GM18861 (cell line): ENCODE measurements around the gene TP53TG5.

ENCODE experiments used
- ATAC-seq: cut with Tn5 transposase; IDR thresholded peaks from one replicate; pipeline ENCODE4 v1.9.1; 2021; ENCODE audit not compliant: unreplicated experiment

TP53TG5 gene

GRCh38 chr20:45329497-45330319, 48.4 kb downstream of the TP53TG5 start:
- no peak for ATAC-seq

GRCh38 chr20:45328451-45328850, 49.7 kb downstream of the TP53TG5 start:
- no peak for ATAC-seq

DNA sequence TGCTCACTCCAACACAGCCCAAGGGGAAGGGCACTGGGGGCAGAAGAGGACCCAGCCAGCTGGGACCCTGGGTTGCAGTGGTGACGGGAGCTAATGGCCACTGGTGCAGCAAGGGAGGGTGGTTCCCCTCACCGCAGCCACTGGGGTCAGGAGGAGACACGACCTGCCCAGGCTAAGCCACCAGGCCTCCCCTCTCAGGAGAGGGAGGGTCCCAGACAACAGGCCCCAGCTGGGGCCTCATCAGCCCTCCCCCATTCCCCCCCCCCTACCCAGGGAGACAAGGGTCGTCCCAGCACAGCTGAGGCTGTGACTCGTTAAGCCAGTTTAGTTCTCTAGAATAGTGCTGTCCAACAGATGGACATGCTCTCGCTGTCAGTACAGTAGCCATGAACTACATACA, 52.8 kb downstream of the TP53TG5 start:
- ATAC-seq, result no peak

- ATAC-seq, result no peak
These were observed 54.4 kb downstream of the TP53TG5 start for GRCh38 chr20:45323731-45324130.

GRCh38 chr20:45322952-45323383, 55.2 kb downstream of the TP53TG5 start:
- ATAC-seq, result no peak
